Left renal pelvis (tissue), 4 donors: ENCODE data around the gene KLF11. TPM values are rescaled to one million over a fixed set of nuclear protein-coding genes. Genes with fewer than 3 reads are reported as not detected.

ENCODE experiments used
- DNase-seq, 4 donors: peaks; one replicate each; pipeline ENCODE4 v3.0.0-alpha.2; 2013; ENCODE audit warnings: low read depth in 4 of 4, low spot score in 3 of 4
- polyA plus RNA-seq, 4 donors: library from polyadenylated mRNA; unstranded; fragments of 120-200 nt; gene quantifications; one replicate each; pipeline ENCODE4 v1.2.1, GENCODE V29; 2013; ENCODE audit not compliant: insufficient read length in 4 of 4

The KLF11 gene
- polyA plus RNA-seq, 4 donors, result 20.6 to 27.6 (median 25.0) TPM

DNA sequence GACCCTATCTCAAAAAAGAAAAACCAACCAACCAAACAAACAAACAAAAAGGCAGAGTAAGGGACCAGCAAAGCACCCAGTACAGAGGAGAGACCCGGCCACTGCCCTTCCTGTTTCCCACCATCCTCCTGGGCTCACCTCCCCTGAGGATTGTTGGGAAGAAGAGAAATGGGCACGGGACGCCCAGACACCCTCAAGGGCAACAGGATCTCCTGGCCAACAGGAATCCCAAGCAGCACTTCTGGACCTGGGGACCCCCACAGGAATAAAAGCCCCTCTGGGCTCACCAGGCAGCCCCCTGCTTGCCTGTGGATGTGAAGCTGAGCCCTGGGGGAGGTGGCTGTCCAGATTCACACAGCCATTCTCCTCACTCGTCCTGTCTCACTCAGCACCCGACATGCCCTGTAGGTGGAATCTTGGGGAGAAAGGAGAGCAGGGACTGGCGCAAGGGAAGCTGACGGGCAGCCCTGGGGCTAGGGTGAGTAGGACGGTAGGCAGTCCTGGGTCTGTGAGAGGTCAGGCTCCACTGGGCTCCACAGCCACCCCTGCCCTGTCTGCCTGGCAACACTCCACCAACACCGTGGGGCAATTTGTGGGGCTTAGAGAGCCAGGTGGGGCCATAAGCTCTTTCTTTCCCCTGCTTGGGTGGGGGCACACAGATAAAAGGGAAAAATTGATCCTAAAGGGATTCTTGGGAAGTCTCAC lies 18.0 kb downstream of the KLF11 start:
- no peak for DNase-seq

DNA sequence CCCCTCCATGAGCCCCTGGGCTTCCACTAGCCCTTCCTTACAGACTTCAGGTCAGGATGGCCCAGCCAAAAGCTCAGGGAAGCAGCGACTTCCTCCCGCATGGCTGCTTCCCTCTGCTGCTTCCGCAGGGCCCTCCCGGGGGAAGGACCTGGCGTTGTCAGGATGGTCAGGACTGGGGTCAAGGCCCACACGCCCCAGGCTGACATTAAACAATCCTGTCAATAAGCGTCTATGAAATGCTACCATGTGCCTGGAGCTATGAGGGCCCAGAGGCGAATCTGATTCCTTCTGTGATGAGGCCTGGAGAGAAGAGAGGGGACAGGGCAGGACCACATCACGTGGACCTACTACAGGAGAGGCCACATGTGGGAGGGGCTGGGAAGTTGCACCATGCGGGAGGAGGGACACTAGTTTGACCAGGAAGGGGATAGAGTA lies 19.6 kb downstream of the KLF11 start:
- DNase-seq, result no peak

DNA sequence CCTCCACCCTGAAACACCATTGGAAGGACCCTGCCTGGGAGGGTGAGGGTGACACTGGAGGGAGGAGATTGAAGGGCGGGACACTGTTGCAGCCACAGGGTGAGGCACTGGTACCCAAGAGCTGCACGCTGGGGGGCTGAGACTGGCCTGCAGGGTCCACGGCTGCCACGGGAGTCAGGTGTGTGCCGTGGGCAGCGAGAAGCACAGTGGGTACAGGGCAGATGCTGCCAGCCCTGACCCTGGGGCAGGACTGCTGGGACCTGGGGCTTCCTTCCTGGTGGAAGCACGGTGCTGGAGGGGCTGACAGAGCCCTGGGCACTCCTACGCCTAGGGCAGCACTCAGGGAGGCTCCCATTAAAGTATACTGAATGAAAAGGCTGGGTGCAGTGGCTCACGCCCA lies 20.2 kb downstream of the KLF11 start:
- DNase-seq, result no peak

DNA sequence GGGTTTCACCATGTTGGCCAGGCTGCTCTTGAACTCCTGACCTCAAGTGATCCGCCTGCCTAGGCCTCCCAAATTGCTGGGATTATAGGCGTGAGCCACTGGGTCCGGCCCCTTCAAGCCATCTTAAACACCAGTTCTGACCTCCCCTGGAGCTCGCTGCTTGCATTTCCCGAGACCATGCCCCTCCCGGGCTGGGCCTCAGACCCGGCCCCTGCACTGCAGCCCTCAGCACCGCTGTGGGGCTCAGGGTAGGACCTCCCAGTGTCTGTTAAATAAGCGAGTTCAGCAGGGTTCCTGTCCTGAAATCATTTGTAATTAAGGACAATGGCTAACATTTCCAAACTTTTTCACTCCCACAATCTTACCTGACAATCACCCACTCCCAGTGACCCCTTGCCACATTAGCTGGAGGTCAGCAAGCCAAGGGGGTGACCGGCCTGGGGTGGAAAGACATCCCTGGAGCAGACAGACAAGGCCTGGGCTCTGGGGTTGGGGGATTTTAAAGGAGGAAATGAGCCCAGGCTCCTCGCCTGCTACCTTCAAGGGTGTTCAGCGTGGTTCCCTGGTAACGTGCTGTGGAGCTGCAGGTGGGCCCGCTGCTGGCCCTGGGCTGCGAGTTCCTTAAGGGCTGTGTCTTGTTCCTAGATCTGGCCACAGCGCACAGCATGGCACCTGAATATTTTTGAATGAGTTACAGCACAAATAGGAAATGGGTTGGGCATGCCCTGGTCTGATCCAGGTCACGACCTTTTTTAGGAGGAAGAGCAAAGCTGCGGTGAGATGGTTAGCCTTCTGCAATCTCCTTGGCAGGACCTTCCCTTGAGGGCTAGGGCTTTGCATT lies 21.8 kb downstream of the KLF11 start:
- DNase-seq, result no peak

DNA sequence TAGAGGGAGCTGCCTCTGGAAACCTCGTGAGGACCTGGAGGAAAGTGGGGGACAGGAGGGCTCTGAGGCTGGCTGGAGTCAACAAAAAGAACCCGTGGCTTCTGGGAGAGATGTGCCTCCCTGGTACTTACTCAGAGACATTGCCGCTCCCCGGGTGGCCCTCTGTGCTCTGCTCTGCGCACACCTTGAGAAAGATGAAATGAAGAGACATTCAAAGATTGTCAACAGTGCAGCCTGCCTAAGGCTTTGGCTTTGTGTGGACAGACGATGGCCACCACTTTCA lies 22.4 kb downstream of the KLF11 start:
- no peak for DNase-seq

DNA sequence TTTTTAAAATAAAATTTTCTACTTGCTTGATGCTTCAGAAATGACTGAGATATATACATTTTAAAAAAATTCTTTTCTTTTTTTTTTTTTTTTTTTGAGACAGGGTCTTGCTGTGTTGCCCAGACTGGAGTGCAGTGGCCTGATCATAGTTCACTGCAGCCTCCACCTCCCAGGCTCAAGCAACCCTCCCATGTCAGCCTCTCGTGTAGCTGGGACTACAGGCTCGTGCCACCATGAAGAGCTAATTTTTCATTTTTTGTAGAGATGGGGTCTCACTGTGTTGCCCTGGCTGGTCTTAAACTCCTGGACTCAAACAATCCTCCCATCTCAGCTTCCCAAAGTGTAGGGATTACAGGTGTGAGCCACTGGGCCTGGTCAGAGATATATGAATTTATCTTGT lies 24.0 kb downstream of the KLF11 start:
- no peak for DNase-seq

DNA sequence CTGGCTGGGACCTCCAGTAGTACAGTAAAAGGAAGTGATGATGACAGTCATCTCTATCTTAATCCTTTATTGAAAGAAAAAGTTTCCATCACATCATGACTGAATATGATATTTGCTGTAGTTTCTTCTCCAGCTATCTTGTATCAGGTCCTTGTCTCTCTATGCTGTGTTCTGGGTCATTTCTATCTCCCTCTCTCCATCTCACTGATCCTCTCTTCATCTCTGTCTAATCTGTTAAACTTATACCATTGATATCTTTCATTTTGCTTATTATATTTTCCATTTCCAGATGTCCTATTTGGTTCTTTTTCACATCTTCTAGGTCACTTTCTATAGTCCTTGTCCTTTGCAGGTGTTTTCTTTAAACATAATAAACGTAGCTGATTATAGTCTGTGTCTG lies 24.5 kb downstream of the KLF11 start:
- DNase-seq, result no peak

DNA sequence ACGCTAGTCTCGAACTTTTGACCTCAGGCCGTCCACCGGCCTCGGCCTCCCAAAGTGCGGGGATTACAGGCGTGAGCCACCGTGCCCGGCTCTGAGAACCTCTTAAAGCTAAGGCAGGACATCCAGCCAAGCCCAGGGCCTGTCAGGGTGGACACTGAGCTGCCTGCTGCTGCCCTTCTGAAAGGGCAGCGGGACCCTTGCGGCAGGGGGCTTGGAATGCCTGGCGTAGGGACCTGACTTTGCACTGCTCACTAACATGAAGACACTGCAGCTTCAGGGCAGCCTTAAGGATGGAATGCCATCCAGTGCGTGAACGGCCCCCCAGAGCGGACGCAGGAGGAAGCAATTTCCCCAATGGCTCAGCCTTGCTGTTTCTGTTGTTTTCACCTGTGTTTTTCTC lies 27.8 kb downstream of the KLF11 start:
- no peak for DNase-seq

DNA sequence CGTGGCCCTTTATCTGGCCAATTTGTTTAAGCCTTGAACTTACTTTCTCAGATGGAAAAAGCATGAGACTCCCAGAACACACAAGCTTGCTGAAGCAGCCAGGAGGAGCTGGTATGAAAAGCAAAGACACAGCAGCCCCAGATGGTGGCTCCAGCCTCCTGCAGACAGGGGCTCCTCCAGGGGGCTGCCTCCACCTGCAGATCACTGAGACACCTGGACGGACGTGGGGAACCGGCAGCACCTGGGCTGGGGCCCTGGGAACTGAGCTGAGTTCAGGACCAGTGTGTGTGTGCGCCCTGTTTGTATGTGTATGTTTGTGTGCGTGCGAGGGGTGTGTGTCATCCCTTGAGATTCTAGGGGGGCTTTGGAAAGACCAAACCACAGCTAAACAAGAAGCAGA lies 28.2 kb downstream of the KLF11 start:
- no peak for DNase-seq

DNA sequence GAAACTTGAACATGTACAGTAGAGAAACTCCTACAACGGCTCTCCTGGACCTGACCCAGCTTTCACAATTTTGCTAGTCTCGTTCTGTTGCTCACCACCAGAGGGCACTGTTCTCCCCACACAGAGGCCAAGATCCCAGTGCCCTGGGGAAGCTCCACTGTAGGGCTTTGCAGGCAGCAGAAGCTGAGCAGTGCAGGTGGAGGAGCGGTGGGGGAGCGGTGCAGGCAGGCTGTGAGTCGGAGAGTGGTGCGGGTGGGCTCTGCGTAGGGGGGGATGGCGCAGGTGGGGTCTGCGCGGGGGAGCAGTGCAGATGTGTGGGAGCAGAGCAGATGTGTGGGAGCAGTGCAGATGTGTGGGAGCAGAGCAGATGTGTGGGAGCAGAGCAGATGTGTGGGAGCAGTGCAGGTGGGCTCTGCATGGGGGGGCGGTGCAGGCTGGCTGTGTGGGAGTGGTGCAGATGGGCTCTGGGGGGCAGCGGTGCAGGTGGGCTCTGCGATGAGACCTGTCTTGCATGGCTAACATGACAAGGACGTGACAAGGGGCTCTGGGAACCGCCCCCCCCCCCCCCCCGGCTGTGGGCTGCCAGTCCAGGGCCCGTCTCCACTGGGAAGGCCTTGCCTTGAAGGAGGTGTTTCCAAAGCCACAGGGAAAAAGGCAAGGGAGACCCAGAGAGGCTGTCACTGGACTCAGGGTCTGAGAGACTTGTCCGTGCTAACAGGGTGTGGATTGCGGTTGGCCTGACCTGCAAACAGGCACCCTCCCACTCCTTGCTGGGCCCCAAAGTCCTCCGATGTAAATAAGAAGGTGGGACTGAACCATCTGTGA lies 29.5 kb downstream of the KLF11 start:
- peak; percentile 77 to 85 (median 80) for DNase-seq

DNA sequence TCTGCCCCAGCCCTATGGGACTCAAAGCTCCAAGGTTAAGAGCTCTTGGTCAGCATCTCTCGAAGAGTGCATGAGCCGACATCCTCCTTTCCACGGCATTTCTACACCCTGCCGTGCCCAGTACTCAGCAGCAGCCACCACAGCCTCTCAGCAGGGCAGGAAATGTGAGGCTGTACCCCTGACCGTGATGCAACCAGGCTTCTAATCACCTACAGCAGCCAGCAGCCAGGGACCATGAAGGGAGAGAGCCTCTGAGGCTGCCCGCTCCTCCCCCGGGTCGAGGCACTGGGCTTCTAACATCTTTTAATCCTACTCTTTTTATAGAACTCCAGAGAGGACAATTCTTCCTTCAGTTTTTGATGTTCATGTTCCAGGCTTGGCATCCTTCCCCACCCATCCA lies 30.4 kb downstream of the KLF11 start:
- no peak for DNase-seq

DNA sequence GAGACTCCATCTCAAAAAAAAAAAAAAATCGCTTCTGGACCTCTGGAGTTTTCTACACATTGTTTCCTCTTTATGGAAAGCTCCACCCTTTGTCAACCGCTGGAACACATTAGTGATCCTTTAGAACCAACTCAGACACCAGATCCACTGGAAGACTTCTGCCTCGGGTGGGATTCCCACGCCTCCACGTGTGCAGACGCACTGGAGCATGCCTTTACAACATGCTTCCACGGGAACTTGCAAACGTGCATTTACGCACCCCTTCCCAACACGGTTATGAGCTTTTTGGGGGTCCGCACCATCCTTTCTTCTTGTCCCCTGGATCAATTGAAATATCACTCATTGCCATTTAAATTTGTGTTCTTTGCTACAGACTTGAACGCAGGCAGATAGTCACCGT lies 31.8 kb downstream of the KLF11 start:
- no peak for DNase-seq

DNA sequence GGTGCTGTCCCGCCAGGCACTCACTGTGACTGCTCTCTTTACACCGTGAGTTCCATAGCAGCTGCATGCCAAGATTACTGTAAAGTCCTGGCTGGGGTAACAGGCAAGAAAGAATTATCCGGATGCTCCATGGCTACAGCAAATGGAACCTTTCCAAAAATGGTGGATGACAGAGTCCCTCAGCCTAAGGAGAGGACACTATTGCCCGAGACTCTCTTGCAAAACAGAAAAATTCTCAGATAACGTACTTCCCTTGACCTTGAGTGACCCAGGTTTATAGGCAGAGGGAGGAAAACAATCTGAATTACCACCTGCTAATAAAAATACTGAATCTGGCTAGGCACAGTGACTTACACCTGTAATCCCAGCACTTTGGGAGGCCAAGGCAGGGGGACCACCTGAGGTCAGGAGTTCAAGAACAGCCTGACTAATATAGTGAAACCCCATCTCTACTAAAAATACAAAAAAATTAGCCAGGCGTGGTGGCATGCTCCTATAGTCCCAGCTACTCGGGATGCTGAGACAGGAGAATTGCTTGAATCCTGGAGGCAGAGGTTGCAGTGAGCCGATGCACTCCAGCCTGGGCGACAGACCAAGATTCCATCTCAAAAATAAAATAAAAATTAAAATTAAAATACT lies 32.3 kb downstream of the KLF11 start:
- DNase-seq, result no peak

DNA sequence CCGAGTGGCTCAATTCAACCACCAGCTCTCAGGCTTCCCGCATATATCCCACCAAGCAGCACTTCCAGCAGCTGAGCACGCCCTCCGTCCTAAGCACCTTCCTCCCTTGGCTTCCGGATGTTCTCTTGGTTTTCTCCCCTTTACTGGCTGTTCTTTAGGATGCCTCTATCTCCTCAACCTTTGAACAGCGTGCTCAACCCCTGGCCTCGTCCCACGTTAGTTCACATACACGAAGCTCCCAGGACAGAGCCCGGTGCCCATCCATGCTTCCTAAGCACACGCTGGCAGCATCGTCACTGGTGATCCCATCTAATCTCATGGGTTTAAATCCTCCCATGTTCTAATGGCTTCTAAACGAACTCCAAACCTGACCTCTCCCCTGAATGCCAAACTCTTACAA lies 33.2 kb downstream of the KLF11 start:
- DNase-seq, result no peak

DNA sequence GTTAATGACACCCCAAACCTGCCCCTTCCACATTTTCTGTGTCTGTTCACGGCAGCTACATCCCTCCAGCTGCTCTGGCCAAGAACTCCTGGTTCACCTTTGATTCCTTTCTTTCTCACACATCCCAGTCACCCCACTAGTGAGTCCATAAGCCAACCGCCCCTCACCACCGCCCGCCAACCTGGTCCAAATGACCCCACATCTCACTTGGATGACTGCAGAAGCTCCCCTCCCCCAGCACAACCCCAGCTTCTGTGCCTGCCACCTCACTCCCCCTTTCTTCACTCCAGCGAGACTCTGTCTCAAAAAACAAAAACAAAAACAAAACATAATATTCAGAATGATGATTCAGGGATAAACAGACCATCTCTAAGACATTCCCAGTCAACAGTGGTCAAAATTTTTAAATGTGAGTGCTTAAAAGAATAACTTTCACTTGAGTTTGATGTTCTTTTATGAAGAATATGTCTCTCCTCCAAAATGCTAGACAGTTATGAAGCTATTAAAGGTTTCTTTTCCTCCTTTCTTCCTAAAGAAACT lies 33.7 kb downstream of the KLF11 start:
- DNase-seq, result no peak

DNA sequence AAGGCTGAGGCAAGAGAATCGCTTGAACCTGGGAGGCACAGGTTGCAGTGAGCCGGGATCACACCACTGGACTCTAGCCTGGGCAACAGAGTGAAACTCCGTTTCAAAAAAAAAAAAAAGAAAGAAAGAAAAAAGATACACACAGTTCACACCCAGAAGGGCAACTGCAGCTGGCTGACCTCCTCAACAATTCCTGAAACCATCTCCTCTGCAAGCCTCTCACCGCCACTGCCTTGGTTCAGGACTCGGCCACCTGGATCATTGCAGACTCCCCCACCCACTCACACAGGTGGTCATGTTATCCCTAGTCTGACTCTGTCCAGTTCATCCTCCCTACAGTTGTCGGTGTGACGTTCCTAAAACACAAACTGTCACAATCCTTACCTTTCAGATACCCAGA lies 34.7 kb downstream of the KLF11 start:
- no peak for DNase-seq

DNA sequence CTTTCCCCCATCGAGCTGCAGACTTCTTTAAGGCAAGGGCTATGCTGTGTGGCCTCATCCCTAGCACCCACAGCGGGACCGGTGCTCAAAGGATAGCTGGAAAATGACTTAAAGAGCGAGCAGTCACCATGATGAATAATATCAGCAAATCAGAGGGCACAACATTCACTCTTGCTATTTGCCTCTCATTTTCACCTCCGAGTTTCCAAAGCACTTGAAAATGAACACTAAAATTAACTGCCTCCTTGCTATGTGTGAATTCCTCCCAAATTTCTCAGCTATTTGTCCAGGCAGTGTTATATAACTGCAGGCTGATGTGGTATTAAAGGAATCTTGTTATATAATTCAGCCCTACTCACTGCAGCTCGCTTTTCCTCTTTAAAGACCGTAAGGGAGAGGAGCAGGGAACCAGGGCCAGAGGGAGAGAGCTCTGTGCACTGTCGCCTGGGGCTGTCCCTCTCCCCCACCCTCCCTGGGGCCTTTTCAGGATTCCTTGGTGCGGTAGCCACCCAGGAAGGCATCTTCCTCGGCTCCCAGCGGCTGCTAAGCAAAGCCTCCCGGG lies 35.4 kb downstream of the KLF11 start:
- no peak for DNase-seq

DNA sequence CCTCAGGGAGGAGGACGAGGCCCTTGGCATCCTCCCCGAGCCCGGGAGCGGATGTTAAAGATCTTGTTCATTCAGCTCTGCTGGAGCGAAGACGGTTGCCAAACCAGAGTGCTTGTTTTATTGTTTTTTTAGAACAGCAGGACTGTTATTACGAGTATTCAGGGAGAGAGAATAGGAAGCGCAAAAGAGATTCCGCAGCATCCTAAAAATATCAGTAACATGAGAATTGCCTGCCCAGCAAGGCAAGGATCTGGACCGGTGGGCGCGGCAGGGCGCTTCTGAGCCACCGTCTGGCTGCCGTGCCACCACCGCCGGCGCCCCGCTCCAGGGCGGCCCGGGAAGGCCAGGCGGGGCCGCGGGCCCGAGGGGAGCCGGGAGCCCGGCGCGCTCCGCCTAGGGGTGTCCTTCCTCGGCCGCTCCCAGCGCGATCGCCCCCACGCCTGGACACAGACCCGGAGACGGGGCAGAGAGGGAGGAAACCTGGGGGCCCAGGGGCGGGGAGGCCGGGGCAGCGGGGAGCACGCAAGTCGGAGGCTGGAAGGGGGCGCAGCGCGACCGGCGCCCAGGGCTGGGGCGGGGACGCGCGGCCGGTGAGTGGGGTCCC lies 36.0 kb downstream of the KLF11 start:
- no peak for DNase-seq

DNA sequence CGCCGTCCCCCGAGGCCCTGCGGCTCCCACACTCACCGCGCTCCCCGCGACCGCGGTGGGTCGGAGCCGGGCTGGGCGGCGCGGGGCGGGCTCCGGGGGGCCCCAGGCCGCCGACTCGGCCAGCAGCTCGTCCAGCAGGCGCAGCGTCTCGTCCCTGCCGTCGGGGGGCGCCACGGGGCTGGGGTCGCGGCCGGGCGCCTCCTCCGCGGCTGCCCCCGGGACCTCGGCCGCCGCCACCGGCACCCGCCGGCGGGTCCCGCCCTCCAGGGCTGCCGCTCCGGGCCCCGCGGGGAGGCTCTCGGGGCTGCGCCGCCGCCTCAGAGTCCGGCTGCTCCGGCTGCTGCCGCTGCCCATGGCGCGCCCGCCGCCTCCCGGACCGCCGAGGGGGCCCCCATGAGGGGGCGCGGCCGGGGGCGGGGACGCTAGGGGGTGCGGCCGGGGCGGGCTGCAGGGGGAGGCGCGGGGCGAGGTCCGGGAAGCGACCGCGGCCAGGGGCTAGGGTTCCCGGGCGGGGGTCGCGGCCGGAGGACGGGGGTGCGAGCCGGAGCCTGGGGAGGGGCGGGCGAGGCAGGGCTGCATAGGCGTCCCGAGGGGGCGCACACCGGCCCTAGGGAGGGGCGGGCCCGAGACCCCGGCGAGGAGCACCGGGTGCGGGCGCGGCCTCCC lies 36.7 kb downstream of the KLF11 start, which contains the start of gene CYS1:
CYS1 (minus strand) TSS at position 542 of the 666 bp plus-strand sequence; CDS start at position 354, 188 bp downstream.
- no peak for DNase-seq
